DMS 273 (cell line): Measurements from ENCODE around the gene DNAJB6.

Source experiments
- DNase-seq: peaks from one replicate; lab custom pipeline; 2025; ENCODE audit not compliant: unreplicated experiment; lab: John Stamatoyannopoulos, UW

The DNAJB6 gene

GRCh38 chr7:157426463-157427301, 89.9 kb downstream of the DNAJB6 start:
- DNase-seq = no peak

- no peak for DNase-seq
These were observed 91.2 kb downstream of the DNAJB6 start for GRCh38 chr7:157427811-157428553.

- no peak for DNase-seq
These were observed 91.7 kb downstream of the DNAJB6 start for GRCh38 chr7:157428554-157428945.

GRCh38 chr7:157429001-157429679, 92.3 kb downstream of the DNAJB6 start:
- peak; percentile 66 for DNase-seq

- no peak for DNase-seq
These were observed 92.9 kb downstream of the DNAJB6 start for GRCh38 chr7:157429680-157430224.

GRCh38 chr7:157430721-157431120, 93.9 kb downstream of the DNAJB6 start:
- no peak for DNase-seq

- DNase-seq = no peak
These were observed 94.6 kb downstream of the DNAJB6 start for GRCh38 chr7:157431173-157431950.

- DNase-seq = no peak
These were observed 95.2 kb downstream of the DNAJB6 start for GRCh38 chr7:157431951-157432540.

- peak; percentile 91 for DNase-seq
These were observed 95.7 kb downstream of the DNAJB6 start for GRCh38 chr7:157432541-157432956.

- peak; percentile 77 for DNase-seq
These were observed 96.3 kb downstream of the DNAJB6 start for GRCh38 chr7:157432957-157433576.

GRCh38 chr7:157433628-157434027, 96.8 kb downstream of the DNAJB6 start:
- no peak for DNase-seq

GRCh38 chr7:157434231-157434630, 97.4 kb downstream of the DNAJB6 start:
- DNase-seq = no peak

- DNase-seq = no peak
These were observed 97.9 kb downstream of the DNAJB6 start for GRCh38 chr7:157434701-157435100.

- DNase-seq = no peak
These were observed 99.3 kb downstream of the DNAJB6 start for GRCh38 chr7:157436076-157436475.

- no peak for DNase-seq
These were observed 100.1 kb downstream of the DNAJB6 start for GRCh38 chr7:157436763-157437480.

- no peak for DNase-seq
These were observed 100.8 kb downstream of the DNAJB6 start for GRCh38 chr7:157437519-157438061.

GRCh38 chr7:157438121-157439025, 101.6 kb downstream of the DNAJB6 start:
- no peak for DNase-seq

GRCh38 chr7:157439149-157439548, 102.3 kb downstream of the DNAJB6 start:
- no peak for DNase-seq
